GM19468 (cell line): Measurements from ENCODE around the gene OPN1SW.

ENCODE experiments used
- ATAC-seq: cut with Tn5 transposase; IDR thresholded peaks from one replicate; pipeline ENCODE4 v1.9.1; 2021; ENCODE audit warnings: mild to moderate bottlenecking, moderate library complexity, moderate number of reproducible peaks; ENCODE audit not compliant: unreplicated experiment; ENCODE audit errors: extremely low read depth

Gene OPN1SW

GRCh38 chr7:128767475-128768110 lies 8.0 kb downstream of the OPN1SW start:
- ATAC-seq = no peak

- no peak for ATAC-seq
Measured at GRCh38 chr7:128763541-128763940, 12.1 kb downstream of the OPN1SW start.

GRCh38 chr7:128759242-128759641 lies 16.4 kb downstream of the OPN1SW start:
- ATAC-seq = no peak

GRCh38 chr7:128758553-128758952 lies 17.0 kb downstream of the OPN1SW start:
- ATAC-seq = no peak

- no peak for ATAC-seq
Measured at GRCh38 chr7:128757203-128757602, 18.4 kb downstream of the OPN1SW start.

GRCh38 chr7:128755819-128756476 lies 19.6 kb downstream of the OPN1SW start:
- no peak for ATAC-seq

GRCh38 chr7:128755075-128755818 lies 20.3 kb downstream of the OPN1SW start:
- no peak for ATAC-seq

GRCh38 chr7:128752251-128752650 lies 23.3 kb downstream of the OPN1SW start:
- no peak for ATAC-seq

GRCh38 chr7:128747327-128748079 lies 28.1 kb downstream of the OPN1SW start:
- no peak for ATAC-seq

- ATAC-seq = no peak
Measured at GRCh38 chr7:128745706-128746105, 29.9 kb downstream of the OPN1SW start.

- ATAC-seq = no peak
Measured at GRCh38 chr7:128744366-128744905, 31.2 kb downstream of the OPN1SW start.

- ATAC-seq = no peak
Measured at GRCh38 chr7:128743112-128743772, 32.4 kb downstream of the OPN1SW start.

- ATAC-seq = no peak
Measured at GRCh38 chr7:128742206-128742605, 33.4 kb downstream of the OPN1SW start.

- no peak for ATAC-seq
Measured at GRCh38 chr7:128741491-128741890, 34.1 kb downstream of the OPN1SW start.

GRCh38 chr7:128740996-128741395 lies 34.6 kb downstream of the OPN1SW start:
- ATAC-seq = no peak

GRCh38 chr7:128739990-128740682 lies 35.5 kb downstream of the OPN1SW start:
- no peak for ATAC-seq

GRCh38 chr7:128739048-128739962 lies 36.3 kb downstream of the OPN1SW start, which contains the start of gene CALU:
Gene CALU, plus strand, starts transcription at chr7:128739359. Its CDS starts 9,225 bp downstream, at chr7:128748584.
- peak; percentile 97 for ATAC-seq

GRCh38 chr7:128738570-128739047 lies 37.0 kb downstream of the OPN1SW start:
- no peak for ATAC-seq
